Measurements from ENCODE around the gene BRINP1.

Gene BRINP1

DNA sequence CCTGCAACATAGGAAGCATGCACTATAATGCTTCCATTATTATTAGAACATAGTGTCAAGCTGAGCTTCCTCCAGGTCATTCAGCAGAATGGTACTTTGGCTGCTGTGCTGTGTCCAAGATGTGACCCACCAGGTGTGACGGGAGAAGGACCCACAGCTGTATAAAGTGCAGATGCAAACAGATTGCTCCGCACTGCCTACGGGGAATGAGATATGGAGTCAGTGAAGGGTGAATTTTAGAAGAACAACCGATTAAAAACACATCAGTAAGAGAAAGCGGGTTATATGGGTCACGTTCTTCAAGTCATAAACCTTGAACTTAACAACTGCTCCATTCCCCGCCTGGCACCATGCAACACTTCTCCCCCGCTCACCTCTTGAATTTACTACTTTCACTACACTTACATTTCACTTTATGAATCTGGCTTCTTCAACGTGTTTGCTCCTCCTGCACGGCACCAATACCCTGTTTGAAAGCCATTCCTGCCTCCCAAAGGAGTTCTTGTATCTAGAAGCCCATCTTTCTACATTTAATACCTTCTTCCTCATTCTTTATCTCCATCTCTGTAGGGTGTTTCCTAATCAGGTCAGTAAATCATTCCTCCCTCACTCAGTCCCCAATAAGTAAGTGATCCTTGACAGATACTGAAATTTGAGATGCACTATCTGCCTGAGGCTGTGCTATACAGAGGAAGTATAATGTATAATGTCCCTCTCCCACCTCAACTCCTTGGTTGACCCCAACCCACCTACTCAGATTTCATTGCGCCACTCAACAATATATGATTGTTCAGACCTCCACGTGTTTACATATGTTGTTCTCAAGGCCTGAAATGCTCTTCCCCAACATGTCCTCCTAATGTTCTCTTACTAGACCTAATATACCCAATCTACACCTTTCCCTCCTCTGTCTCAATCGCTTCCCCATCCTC, 25.9 kb downstream of the BRINP1 start:
- DNase-seq = no peak

DNA sequence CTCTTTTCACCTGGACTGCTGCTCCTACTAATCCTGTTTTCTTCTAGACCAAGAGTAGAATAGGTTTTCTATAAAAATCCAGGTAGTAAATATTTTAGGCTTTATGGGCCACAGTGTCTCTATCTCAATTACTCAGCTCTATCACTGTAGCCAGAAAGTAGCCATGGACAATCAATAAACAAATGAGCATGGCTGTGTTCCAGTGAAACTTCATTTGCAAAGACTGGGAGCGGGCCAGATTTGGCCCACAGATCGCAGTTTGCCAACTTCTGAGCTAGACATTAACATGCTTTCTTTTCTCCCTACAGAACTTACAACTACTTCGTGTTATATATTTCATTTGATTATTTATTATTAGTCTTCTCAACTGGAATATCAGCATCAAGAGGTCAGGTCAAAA, 30.2 kb downstream of the BRINP1 start:
- DNase-seq = no peak

DNA sequence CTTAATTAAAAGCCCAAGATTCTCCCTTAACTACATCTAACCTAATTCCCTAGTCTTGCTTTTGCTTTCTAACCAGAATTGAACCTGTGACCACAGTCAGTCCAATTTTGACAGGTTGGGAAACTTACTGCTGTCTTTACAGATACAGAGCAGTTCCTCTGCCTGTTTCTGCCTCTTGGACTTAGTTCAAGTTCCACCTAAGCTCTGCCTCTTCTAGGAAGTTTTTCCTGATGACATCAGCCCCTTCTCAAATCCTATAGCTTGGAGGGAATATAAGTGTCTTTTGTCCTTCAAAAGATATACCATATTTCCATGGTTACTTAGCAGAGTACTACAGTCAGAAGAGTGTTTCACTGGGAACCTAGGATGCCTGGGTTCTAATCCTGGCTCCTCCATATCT, 31.7 kb downstream of the BRINP1 start:
- no peak for DNase-seq

DNA sequence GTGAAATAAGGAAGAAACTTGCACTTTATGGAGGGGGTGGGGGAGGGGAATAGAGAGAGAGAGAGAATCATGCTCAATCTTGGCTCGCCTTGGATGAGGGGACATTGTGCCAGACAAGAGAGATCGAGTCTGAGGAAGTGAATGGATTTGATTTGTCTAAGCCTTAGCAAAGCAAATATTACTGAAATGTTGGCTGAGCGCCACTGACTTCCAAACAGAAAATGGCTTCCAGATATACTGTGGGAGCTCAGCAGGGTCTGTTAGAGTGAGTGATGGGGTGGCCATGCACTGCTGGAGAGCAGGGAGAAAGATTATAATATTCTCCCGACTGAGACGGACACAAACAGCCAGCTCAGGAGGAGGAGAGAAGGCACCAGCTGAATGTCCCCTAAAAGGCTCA, 34.5 kb downstream of the BRINP1 start:
- DNase-seq = no peak

DNA sequence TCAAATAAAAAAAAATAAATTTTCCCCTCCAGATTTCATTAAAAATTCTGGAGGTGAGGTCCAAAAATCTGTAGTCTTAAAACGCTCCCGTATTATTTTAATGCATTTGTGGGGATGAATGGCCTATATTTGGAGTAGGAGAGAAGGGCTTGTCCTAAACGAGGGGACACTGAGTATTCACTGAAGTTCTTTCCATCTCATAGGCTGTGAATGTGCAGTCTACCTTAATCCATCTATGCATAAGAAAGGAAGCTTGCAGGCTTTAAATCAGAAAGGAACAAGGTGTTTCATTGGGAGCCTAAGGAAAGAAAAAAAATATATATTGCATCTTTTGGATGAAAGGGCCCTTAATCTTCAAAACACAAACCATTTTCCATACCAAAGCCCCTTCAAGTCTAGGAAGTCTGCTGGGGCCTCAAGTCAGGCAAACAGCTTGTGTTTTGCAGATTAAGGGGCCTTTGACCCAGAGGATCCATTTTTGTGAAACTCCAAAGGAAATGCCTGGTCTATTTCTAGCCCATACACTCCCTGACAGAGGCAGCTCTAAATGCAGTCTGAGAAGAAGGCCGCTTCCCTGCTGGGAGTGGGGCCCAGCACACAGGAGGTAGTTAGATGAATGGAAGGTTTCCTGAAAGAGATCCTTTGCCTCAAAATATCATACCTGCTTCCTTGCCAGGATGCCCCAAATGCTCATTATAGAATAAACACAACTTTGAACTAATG, 35.6 kb downstream of the BRINP1 start:
- no peak for DNase-seq

DNA sequence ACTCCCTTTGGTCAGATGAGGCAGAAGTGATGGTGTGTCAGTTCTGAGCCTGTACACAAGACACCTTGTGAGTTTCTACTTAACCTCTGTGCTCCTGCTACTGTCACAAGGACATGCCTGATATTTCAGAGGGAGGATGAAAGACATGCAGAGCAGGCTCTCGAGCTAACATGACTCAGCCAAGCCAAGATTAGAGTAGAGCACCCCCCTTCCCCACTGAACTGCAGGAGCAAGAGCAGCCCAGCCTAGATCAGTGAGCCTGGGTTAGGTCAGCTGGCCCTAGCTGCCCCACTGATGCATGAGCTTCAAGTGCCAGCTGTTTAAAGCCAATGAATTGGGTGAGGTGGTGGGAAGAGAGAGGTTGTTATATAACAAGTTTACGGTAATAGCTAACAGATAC, 36.7 kb downstream of the BRINP1 start:
- no peak for DNase-seq

DNA sequence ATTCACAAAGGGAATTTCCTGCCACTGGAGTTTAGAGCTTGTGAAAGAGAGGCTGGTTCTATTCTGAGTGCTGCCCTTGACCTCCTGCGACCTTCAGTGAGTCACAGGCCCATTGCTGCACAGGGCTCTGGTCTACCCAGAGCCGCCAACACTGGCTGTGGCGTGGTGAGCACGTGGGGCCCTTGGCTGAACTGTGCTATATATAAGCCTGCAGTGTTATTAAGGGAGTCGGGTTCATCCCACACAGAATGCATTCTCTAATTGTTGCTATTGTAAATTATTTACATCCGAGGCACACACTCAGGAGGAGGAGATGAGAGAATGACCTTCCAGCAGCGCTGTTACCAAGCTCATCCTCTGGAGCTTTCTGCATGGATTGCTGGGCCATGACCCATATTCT, 47.1 kb downstream of the BRINP1 start:
- DNase-seq = no peak

DNA sequence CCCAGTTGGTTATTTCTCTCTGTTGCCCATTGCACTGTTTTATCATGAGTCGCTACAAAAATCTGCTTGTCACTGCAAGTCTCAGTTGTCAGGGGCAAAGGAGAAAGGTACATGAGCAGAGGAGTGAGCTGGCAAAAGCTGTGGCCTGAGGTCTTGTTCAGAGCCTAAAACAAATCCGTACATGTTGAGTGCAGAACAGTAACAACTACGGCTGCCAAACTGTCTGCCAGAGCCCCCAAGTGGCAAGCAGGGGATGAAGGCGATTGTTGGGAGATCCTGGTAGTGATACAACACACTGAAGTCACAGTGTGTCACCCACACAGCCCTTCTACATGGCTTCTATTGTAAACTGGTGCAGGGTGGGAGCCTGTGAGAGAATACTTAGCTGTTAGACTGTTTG, 50.9 kb downstream of the BRINP1 start:
- no peak for DNase-seq

DNA sequence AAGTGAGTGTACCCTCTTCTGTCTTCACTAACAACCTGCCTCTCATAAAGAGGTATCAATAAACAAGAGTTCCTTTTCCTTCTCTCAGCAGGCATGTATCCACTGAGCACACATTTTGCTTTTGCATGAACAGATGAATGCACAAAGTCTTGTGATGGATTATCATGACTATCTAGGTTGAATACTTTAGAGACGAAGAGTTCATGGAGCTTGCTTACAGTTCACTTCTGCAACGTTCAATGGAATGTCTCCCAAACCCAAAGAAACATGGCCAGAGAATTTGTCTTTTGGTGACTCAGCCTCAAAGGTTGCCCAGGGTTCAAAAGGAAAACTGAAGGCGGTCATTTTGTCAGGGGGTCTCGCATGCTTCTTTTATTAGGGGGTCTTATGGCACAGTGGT, 55.4 kb downstream of the BRINP1 start:
- DNase-seq = no peak

DNA sequence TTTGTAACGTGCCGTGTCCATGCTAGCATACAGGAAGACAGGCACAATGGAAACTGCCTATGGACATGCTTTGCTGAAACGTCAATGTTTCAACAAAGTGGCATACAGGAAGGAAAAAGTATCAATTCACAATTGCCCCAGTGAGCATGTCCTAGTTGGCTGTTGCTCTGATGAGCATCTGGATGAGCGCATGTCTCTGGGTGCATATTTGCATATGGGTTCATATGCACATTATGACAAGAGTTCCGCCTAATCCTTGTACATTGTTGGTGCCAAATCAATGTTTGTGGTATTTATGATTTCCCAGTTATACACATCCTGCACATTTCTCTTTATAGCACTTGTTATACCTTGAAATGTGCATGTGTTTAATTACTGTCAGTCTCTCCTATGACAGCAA, 58.5 kb downstream of the BRINP1 start:
- DNase-seq = no peak

DNA sequence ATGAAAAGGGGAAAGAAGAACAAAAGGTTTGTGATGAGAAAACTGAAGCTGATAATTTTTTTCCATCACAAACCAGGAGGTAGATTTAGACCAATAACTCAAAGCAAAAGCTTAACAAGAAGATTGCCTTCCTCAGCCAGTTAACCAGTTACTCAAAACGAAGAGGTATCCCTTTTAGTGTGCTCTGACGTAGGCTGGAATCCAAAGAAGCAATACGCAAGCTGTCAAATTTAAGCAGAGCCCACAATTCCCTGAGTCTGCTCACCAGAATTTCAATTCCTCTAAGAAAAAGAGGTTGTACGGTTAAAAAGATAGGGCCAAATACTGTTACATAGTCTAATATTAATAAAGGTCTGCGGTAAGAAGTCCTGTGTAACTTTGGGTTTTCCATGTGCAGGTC, 61.8 kb downstream of the BRINP1 start:
- DNase-seq = no peak

DNA sequence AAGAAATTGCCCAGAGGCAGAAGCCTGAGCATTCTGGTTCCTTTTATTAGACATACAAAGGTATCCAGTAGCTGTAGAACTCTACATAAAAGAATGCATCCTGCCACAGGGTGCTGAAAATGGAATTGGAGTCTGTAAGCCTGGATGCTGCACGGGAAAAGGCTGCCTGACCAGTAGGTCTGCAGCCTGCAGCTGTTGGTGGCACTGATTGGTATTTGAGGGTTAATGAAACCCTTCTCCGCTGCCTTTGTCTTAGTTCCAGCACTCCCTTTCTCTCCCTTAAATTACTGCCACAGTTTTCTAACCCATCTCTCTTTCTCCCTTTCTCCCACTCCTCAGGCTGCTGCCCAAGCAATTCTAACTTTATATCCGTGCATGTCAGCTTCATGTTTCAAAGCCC, 64.7 kb downstream of the BRINP1 start:
- DNase-seq = no peak

DNA sequence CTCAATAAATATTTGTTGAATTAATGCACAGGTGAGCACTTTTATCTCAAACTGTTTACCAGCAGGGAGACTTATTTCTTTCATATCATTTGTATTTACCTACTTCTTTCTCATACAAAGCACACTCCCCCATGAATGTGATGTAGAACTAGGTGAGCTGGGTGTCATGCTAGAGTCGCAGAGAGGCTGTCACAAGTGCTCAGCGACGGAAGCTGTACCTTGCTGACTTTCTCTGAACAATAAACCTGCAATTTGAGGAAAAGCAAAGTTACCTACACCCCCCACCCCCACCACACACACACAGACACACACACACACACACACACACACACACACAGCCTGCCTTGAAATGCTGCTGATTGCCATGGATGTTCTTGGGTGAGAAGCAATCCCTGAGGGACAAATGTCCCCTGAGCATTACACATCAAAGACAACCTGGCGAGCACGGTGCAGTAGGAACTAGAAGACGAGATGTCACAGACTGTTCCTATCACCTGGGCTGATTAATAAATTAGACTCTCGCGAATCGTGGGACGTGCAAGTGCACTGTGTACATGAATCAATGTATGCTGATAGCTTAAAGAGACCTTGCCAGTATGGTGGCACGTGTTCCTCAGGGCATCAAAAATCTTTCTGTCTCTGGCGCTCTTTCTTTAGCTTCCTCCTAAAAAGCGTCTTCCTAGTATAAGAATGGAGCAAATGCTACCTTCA, 66.1 kb downstream of the BRINP1 start:
- no peak for DNase-seq

DNA sequence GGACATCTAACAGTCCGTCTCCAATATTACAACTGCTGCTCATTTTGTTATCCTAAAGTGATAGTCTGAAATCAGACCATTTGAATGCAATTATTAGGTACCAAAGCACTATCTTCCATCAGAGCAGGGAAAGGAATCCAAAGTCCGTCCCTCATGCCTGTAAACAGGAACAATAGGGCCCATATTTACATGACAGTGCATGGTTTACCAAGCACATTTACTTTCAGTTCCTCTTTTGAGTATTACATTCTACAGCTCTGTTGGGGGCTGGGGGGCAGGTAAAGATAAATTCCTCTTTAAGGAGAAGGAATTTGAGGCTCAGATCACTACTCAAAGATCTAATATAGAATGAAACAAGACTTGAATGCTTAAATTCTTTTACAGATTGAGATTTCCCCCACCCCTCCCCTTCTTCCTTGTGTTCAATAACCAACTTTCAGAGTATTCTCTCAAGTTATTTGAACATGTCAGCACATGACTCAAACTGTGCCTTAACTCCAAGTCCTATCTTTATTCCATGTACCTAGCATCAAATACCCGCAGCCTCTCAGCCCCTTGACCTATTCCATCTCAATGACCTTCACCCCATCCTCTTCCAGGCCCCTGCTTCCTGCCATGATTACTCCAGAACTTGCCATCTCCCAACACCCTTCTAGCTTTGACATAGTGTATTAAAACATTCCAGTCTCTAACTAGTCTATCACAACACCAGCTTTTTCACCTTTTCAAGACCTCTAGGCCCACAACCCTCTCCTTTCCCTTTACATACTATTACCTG, 71.0 kb downstream of the BRINP1 start:
- DNase-seq = no peak

DNA sequence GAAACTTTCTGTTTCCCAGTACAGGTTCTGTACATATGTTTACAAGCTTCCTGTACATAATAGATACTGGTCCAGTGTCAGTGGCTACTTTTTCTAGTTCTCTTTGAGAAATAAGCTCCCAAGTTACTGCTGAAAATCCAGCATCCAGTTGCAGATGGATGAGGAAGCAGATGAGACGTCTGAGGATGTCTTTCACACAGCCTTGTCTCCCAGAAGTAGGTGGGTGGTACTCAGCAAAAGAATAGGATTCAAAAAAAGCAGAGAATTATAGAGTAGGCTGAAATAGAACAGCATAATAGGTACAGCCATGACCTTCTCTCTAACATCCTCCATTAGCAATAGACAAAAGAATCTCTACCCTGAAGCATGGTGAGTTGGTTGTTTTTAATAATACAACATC, 77.7 kb downstream of the BRINP1 start:
- DNase-seq = no peak

DNA sequence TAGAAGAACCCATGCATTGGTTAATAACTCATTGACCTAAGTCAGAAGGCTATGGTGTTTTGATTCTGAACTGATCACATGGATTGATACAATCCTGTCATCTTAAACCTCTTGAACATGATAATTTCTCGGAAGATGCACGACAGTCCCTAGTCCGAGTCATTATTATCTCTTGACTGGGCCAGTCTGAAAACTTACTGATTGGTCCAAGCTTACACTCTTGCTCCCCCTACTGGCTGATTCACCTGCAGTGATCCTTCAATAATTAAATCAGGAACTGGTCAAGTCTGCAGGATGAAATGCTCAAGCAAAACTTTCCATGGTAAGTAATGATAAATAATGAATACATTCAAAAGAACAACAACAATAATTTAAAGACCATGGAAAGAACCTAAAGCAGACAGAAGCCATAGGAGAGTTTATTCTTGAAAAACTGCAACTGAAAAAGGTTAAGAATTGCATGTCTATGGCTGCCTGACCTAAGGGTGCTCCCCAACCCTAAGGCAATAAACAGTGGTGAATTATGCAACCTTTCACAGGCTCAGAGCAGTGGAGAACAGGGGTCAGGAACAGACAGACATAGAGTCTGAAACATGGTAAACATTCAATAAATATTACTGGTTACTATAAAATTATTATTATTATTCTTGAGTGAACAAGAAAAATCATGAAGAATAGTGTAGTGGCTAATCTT, 79.3 kb downstream of the BRINP1 start:
- no peak for DNase-seq

DNA sequence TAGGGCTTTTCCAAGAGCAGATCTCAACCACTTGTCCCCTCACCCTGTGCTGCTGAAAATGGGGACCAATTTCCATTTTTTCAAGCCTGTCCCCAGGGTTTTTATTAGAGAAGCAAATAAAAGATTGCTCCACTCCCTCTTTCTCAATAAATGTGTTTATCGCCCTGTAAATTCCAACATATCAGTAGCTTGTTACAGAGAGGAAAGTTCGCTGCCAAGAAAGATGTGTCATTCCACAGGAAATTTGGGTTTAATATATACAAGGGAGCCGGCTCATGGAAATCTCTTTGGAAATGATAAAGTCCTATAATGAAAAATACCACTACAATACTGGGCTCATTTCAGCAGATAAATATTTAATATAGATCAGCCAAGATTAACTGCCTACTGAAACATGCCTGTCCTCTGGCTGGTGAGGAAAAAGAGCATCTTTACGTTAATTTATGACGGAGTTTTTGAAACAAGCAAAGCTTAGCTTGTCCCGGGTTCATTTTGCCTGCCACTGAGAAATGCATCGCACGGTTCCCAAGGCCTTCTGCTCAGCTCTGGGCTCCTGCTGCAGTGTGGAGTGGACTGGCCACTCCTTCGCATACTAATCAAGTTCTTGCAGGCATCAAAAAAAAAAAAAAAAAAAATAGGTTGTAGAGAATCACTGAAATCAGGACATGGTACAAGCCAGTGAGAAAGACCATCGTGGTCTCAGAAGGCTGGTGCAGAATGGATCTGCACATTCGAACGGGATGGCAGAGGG, 84.5 kb downstream of the BRINP1 start:
- no peak for DNase-seq

DNA sequence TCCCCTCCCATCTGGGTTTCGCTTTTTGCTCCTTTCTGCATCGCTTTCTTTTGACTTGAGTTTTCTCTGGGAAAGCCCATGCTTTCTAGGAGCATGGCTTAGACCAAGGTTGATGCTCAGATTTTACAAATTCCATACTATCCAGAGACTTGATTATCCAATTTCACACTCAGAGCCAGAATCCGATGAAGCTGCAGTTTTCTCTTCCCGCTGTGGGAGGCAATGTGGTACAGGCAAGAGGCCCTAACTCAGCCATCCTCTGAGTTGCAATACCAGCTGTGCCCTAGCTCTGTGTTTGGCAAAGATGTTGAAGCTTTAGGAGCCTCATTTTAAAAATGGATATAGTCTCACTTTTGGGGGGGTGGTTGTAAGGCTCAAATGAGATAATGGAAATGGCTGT, 85.1 kb downstream of the BRINP1 start:
- DNase-seq = no peak

DNA sequence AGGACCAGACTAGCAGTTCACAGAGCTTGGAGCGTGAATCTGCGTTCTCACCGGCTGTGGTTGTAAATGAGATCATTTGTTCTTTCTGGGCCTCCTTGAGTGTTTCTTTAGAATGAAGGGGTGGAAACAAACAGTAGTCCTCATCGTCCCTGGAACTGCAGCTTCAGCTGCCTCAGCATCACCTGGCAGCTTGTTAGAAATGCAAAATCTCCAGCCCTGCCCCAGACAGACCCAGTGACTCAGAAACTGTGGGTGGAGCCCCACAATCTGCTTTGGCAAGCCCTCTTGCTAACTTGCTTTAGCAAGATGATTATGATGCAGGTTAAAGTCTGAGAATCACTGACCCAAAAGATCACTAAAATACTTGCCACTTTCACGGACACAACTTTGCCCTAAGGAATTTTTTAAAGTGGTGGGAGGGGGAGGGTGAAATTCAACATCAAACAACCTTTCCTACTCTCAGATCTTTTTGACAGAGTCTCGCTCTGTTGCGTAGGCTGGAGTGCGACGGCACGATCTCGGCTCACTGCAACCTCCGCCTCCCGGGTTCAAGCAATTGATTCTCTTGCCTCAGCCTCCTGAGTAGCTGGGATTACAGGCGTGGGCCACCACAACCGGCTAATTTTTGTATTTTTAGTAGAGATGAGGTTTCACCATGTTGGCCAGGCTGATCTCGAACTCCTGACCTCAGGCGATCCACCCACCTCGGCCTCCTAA, 86.0 kb downstream of the BRINP1 start:
- no peak for DNase-seq

DNA sequence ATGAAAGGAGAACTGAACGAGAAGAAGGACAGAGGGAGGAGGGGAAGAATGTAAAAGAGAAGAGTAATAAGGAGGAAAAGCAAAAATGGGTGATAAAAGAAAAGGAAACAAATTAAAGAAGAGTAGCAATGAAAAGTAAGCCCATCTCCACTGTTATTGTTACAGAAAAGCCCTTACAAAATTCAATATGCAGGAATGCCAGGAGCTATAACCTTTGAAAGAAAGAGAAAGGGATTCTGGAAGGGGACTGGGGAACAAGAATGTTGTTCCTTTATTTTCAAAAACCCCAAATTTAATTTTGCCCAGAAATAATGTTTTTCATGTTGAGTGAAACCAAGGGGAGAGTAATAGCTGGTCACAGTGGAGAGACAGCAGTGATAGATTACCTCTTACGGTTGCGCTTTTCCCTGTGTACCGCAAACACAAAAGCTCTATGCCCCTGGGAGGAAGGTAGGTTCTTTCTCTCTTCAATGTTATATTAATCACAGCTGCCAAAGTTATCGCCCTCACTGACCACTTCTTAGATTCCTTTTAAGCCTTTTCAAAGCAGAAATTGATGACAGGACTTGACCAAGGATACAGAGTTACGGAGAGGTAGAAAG, 86.7 kb downstream of the BRINP1 start:
- no peak for DNase-seq

Measured in CD4-positive, alpha-beta T cell treated with Interleukin-4 for 4 hours (primary cell).